ENCODE data around the gene SPRED2. TPM values are rescaled to one million over a fixed set of nuclear protein-coding genes. Genes with fewer than 3 reads are reported as not detected.

SPRED2 gene
- total RNA-seq, 4 donors from 2014 or later = 8.1 to 15.1 (median 9.1) TPM

- H3K27ac ChIP-seq = no peak overlapping the region
- DNase-seq = no peak
- TF ChIP-seq CTCF (IDR thresholded peaks at IDR 0.05) = no peak
- TF ChIP-seq POLR2A (IDR thresholded peaks at IDR 0.05) = no peak
- H3K9me3 ChIP-seq = no peaks in the 10 kb centered on the region
- no peak overlapping the region for H3K4me3 ChIP-seq
- intact Hi-C loops (cut with DNase I) = no loop called here
- no peaks in the 10 kb centered on the region for H3K36me3 ChIP-seq
- H3K27me3 ChIP-seq = peaks cover 0 to 23% (median 0%) of the 10 kb centered on the region in 4 donors
- WGBS, 2 donors = 82 to 83% methylated on average over 3 of the region's 3 CpGs
- no peaks in the 10 kb centered on the region for H3K4me1 ChIP-seq
These were observed 18.0 kb upstream of the SPRED2 start for GRCh38 chr2:65450393-65450792.

- Histone ChIP-seq H3K4me1 (no peaks in the 10 kb centered on the region), H3K4me3 (no peak overlapping the region), H3K27me3 (peaks cover 0 to 4% (median 0%) of the 10 kb centered on the region in 4 donors), H3K27ac (no peak overlapping the region), H3K9me3 (no peaks in the 10 kb centered on the region), H3K36me3 (no peaks in the 10 kb centered on the region)
- no peak for DNase-seq
- WGBS, 2 donors = 76 to 82% methylated on average over 5 of the region's 5 CpGs
- intact Hi-C loops (cut with DNase I) = no loop called here
- TF ChIP-seq POLR2A (IDR thresholded peaks at IDR 0.05) (no peak), CTCF (IDR thresholded peaks at IDR 0.05) (no peak)
These were observed 11.2 kb upstream of the SPRED2 start for GRCh38 chr2:65443509-65444186.

- Histone ChIP-seq H3K9me3 (no peaks in the 10 kb centered on the region), H3K4me1 (peaks cover 0 to 1% (median 0%) of the 10 kb centered on the region in 3 donors), H3K27ac (no peak overlapping the region), H3K27me3 (peaks cover 0 to 9% (median 0%) of the 10 kb centered on the region in 4 donors), H3K4me3 (no peak overlapping the region), H3K36me3 (no peaks in the 10 kb centered on the region)
- intact Hi-C loops (cut with DNase I) = no loop called here
- DNase-seq = no peak
- WGBS, 2 donors = 85 to 91% methylated on average over 5 of the region's 5 CpGs
- TF ChIP-seq POLR2A (IDR thresholded peaks at IDR 0.05) = no peak
- TF ChIP-seq CTCF (IDR thresholded peaks at IDR 0.05) = no peak
These were observed 10.1 kb upstream of the SPRED2 start for GRCh38 chr2:65442420-65443020.

GRCh38 chr2:65438137-65438899 is 5.9 kb upstream of the SPRED2 start:
- H3K27ac ChIP-seq = no peak overlapping the region
- DNase-seq = no peak
- H3K4me1 ChIP-seq = peaks cover 3 to 40% (median 12%) of the 10 kb centered on the region in 3 donors
- 93 to 100% methylated on average over 2 of the region's 2 CpGs for WGBS, 2 donors
- TF ChIP-seq CTCF (IDR thresholded peaks at IDR 0.05) (no peak), POLR2A (IDR thresholded peaks at IDR 0.05) (no peak)
- H3K36me3 ChIP-seq = no peaks in the 10 kb centered on the region
- peaks cover 0 to 19% (median 0%) of the 10 kb centered on the region in 4 donors for H3K27me3 ChIP-seq
- intact Hi-C loops (cut with DNase I) = loop anchor here (10.0 kb wide), 1 partner anchor 126 kb away; no protein-coding TSS in a partner anchor
- no peaks in the 10 kb centered on the region for H3K9me3 ChIP-seq
- no peak overlapping the region for H3K4me3 ChIP-seq

Measured in esophagus squamous epithelium (tissue), 5 donors.